ENCODE results near the gene NRG4. TPM values are rescaled to one million over a fixed set of nuclear protein-coding genes. Genes with fewer than 3 reads are reported as not detected.

The NRG4 gene, protein sequence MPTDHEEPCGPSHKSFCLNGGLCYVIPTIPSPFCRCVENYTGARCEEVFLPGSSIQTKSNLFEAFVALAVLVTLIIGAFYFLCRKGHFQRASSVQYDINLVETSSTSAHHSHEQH
- total RNA-seq: not detected in 2 replicates

GRCh38 chr15:76011627-76012551, at the start of gene NRG4:
NRG4 (minus strand) TSS chr15:76012424; CDS start chr15:76011230, 1,194 bp downstream.

DNA sequence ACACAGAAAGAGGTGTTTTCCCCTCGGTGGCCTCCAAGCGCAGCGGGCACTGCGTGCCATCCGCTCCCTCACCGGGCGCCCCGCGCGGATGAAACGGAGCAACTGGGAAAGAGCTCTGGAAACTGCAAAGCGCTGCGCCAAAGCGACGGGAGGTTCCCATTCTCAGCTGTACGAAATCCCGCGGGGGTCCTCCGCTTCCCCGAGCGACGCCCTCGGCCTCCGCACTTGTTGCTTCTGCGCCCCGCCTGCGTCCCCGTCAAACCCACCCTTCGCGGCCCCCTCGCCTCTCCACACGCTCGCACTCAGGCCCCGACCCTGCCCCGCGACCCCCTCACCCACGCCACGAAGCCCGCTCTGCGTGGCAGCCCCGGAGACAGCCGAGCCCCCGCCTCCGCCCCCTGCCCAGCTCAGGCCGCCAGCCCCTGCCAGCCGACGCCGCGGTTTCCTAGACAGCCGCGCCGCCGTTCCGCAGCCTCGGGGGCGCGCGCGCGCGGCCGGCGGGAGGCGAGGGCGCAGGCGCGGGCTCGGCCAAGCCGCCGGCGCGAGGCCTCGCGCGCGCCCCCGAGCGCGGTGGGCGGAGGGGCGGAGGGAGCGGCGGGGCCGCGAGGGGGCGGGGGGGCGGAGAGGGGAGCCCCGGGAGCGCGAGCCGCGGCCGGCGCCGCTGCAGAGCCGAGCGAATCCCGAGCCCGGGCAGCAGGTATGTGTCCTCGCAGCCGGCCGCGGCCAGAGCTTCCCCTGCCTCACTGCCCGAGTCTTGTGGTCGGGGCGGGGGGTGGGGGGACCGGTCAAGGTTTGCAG, 47.3 kb upstream of the NRG4 start, which contains the start of gene TMEM266:
Gene TMEM266 (plus strand): TSS at position 666 of the 798 bp plus-strand sequence. CDS start 74,279 bp downstream, outside the sequence.

DNA sequence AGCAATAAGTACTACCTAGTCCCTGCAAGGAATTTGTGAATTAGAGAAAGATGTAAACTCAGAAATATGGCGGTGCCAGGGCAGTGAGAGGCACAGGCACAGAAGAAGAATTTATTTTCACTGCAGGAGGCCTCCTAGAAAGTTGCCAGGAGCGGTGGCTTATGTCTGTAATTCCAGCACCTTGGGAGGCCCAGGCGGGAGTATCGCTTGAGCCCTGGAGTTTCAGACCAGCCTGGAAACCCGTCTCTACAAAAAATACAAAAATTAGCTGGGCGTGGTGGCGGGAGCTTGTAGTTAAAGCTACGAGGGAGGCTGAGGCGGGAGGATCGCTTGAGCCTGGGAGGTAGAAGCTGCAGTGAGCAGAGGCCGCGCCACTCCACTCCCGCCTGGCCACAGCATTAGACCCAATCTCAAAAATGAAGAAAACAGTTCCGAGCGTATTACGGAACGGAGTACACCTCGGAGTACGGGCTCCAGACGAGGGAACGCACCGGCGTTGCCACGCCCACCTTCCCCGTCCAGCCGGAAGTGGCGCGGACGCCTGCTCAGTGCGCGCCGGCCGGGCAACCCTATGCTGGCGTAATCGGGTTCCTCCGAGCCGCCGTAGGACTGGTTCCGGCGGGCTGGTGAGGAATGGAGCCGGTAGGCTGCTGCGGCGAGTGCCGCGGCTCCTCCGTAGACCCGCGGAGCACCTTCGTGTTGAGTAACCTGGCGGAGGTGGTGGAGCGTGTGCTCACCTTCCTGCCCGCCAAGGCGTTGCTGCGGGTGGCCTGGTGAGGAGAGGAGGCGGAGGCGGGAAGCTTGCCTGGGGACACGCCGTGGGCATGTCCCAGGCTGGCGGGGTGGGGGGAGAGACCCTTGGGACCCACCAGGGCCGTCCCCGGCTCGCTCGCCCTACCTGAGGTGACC, 108.6 kb downstream of the NRG4 start, which contains the start of gene FBXO22:
Gene FBXO22 (plus strand): TSS at position 548 of the 909 bp plus-strand sequence. CDS start 86 bp downstream, at position 634.

Other genes with a start within 250 kb of the NRG4 start
- 25.4 and 32.3 TPM in 2 replicates for gene UBE2Q2, start 169.0 kb downstream of the NRG4 start, total RNA-seq
- 50.3 and 55.1 TPM in 2 replicates for gene FBXO22, start 108.5 kb downstream of the NRG4 start, total RNA-seq
- gene TMEM266, start 47.6 kb upstream of the NRG4 start, total RNA-seq: not detected in 2 replicates

Measured in mammary microvascular endothelial cell (primary cell).